ENCODE measurements around the gene CRELD2.

- no peak for TF ChIP-seq CTCF (conservative IDR thresholded peaks at IDR 0.05; ENCODE audit: low read depth in 2 of 2)
- TF ChIP-seq EZH2phosphoT487 (IDR thresholded peaks at IDR 0.05; ENCODE audit: unreplicated experiment): no peak
- no peak for TF ChIP-seq JUNB (IDR thresholded peaks at IDR 0.05; ENCODE audit: unreplicated experiment)
- TF ChIP-seq, protein P1, sequence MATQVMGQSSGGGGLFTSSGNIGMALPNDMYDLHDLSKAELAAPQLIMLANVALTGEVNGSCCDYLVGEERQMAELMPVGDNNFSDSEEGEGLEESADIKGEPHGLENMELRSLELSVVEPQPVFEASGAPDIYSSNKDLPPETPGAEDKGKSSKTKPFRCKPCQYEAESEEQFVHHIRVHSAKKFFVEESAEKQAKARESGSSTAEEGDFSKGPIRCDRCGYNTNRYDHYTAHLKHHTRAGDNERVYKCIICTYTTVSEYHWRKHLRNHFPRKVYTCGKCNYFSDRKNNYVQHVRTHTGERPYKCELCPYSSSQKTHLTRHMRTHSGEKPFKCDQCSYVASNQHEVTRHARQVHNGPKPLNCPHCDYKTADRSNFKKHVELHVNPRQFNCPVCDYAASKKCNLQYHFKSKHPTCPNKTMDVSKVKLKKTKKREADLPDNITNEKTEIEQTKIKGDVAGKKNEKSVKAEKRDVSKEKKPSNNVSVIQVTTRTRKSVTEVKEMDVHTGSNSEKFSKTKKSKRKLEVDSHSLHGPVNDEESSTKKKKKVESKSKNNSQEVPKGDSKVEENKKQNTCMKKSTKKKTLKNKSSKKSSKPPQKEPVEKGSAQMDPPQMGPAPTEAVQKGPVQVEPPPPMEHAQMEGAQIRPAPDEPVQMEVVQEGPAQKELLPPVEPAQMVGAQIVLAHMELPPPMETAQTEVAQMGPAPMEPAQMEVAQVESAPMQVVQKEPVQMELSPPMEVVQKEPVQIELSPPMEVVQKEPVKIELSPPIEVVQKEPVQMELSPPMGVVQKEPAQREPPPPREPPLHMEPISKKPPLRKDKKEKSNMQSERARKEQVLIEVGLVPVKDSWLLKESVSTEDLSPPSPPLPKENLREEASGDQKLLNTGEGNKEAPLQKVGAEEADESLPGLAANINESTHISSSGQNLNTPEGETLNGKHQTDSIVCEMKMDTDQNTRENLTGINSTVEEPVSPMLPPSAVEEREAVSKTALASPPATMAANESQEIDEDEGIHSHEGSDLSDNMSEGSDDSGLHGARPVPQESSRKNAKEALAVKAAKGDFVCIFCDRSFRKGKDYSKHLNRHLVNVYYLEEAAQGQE (IDR thresholded peaks at IDR 0.05; ENCODE audit: unreplicated experiment): no peak
- TF ChIP-seq CREB1 (CRISPR knock-in tag; IDR thresholded peaks at IDR 0.05; ENCODE audit: low read depth): no peak
- no peak for TF ChIP-seq POLR2AphosphoS5 (IDR thresholded peaks at IDR 0.05; ENCODE audit: low read depth)
- TF ChIP-seq EZH2 (IDR thresholded peaks at IDR 0.05; ENCODE audit: low read depth, unreplicated experiment): no peak
These were observed 44.6 kb downstream of the CRELD2 start for GRCh38 chr22:49962751-49963646.

Measured in GM23338 (cell line).